CD4-positive, CD25-positive, alpha-beta regulatory T cell (primary cell): ENCODE data around the gene PRKAG3. TPM values are rescaled to one million over a fixed set of nuclear protein-coding genes. Genes with fewer than 3 reads are reported as not detected.

Source experiments
- ATAC-seq, 2 donors: fragments of 150-1000 bp; cut with Tn5 transposase; one replicate each; pipeline ENCODE4 v1.10.0; 2021; ENCODE audit warnings: low read depth in 2 of 2, moderate number of reproducible peaks in 2 of 2, moderate library complexity in 1 of 2
- DNase-seq, 3 donors: peaks; one replicate each; pipeline versions ENCODE4 v3.0.0 to v3.0.0-alpha.2; 2012 to 2022; ENCODE audit warnings: mixed read lengths in 1 of 3
- H3K27ac ChIP-seq: one replicate; pipeline ENCODE4 v1.7.0; 2013; ENCODE audit warnings: mild to moderate bottlenecking, low read length; ENCODE audit not compliant: insufficient read depth, poor library complexity, severe bottlenecking
- H3K27me3 ChIP-seq: one replicate; pipeline ENCODE4 v1.7.0; 2013; ENCODE audit warnings: low read length; ENCODE audit not compliant: control insufficient read depth, insufficient read depth
- H3K36me3 ChIP-seq: one replicate; pipeline ENCODE4 v1.7.0; 2013; ENCODE audit warnings: mild to moderate bottlenecking, low read length, moderate library complexity; ENCODE audit not compliant: control insufficient read depth, insufficient read depth
- H3K4me1 ChIP-seq: 2 replicates; pipeline ENCODE4 v1.7.0; 2013; ENCODE audit warnings: mild to moderate bottlenecking, low read length; ENCODE audit not compliant: insufficient read depth, control insufficient read depth, poor library complexity, severe bottlenecking
- H3K4me3 ChIP-seq: one replicate; pipeline ENCODE4 v1.7.0; 2013; ENCODE audit warnings: low read depth, mild to moderate bottlenecking, low read length, moderate library complexity
- H3K9me3 ChIP-seq, 2 experiments: 1 replicate in 1 of 2; 2 replicates in 1 of 2; pipeline ENCODE4 v1.7.0; 2013; ENCODE audit warnings: low read length in 2 of 2, mild to moderate bottlenecking in 1 of 2, moderate library complexity in 1 of 2; ENCODE audit not compliant: control insufficient read depth in 2 of 2
- H3K27ac Mint-ChIP-seq, 3 donors: one replicate each; pipeline ENCODE4 v1.8.0; 2020 to 2022; ENCODE audit warnings: mild to moderate bottlenecking in 3 of 3, mixed read lengths in 3 of 3, moderate library complexity in 2 of 3
- H3K27me3 Mint-ChIP-seq: one replicate; pipeline ENCODE4 v1.8.0; 2022; ENCODE audit warnings: mild to moderate bottlenecking, mixed read lengths
- H3K36me3 Mint-ChIP-seq: one replicate; pipeline ENCODE4 v1.8.0; 2020; ENCODE audit warnings: mixed read lengths
- H3K4me1 Mint-ChIP-seq, 4 donors: one replicate each; pipeline ENCODE4 v1.8.0; 2020 to 2022; ENCODE audit warnings: mixed read lengths in 4 of 4, mild to moderate bottlenecking in 1 of 4
- H3K4me3 Mint-ChIP-seq, 4 donors: one replicate each; pipeline ENCODE4 v1.8.0; 2020 to 2022; ENCODE audit warnings: mild to moderate bottlenecking in 4 of 4, mixed read lengths in 4 of 4, moderate library complexity in 3 of 4
- H3K9me3 Mint-ChIP-seq, 7 donors: one replicate each; pipeline ENCODE4 v1.8.0; 2020 to 2022; ENCODE audit warnings: mixed read lengths in 7 of 7, mild to moderate bottlenecking in 3 of 7, moderate library complexity in 2 of 7
- polyA plus RNA-seq, 4 donors: library from polyadenylated mRNA; unstranded; fragments of 300-500 nt; fragmentation: Illumina TruSeq; gene quantifications; one replicate each; pipeline ENCODE4 v1.2.3, GENCODE V29; 2021
- total RNA-seq: library from RNA; stranded (reverse); gene quantifications from one replicate; pipeline ENCODE4 v1.2.3, GENCODE V29; 2022

Gene PRKAG3
- total and polyA plus RNA-seq, 5 donors from 2014 or later: not detected

GRCh38 chr2:218832520-218832919 lies 917 bp upstream of the PRKAG3 start:
- Mint-ChIP-seq H3K36me3 (no peaks in the 10 kb centered on the region), H3K27ac (no peak overlapping the region), H3K9me3 (peaks cover 0 to 10% (median 2%) of the 10 kb centered on the region in 7 donors), H3K4me3 (no peak overlapping the region), H3K27me3 (peaks cover 36% of the 10 kb centered on the region), H3K4me1 (no peaks in the 10 kb centered on the region)
- H3K4me1 ChIP-seq: no peaks in the 10 kb centered on the region
- DNase-seq (no peak), ATAC-seq (no peak)
- no peak overlapping the region for H3K27ac ChIP-seq
- H3K36me3 ChIP-seq: no peaks in the 10 kb centered on the region
- H3K4me3 ChIP-seq: no peak overlapping the region
- H3K27me3 ChIP-seq: peaks cover 8% of the 10 kb centered on the region
- H3K9me3 ChIP-seq: peaks cover 3 to 4% of the 10 kb centered on the region in 2 experiments

GRCh38 chr2:218832081-218832480 lies 478 bp upstream of the PRKAG3 start:
- ATAC-seq: no peak
- no peak overlapping the region for H3K27ac ChIP-seq
- H3K36me3 Mint-ChIP-seq: no peaks in the 10 kb centered on the region
- H3K4me1 Mint-ChIP-seq: no peaks in the 10 kb centered on the region
- H3K9me3 ChIP-seq: peaks cover 0 to under 1% of the 10 kb centered on the region in 2 experiments
- H3K36me3 ChIP-seq: no peaks in the 10 kb centered on the region
- peaks cover 31% of the 10 kb centered on the region for H3K27me3 Mint-ChIP-seq
- H3K4me3 Mint-ChIP-seq: no peak overlapping the region
- no peak overlapping the region for H3K4me3 ChIP-seq
- peaks cover 0 to 6% (median 0%) of the 10 kb centered on the region in 7 donors for H3K9me3 Mint-ChIP-seq
- no peaks in the 10 kb centered on the region for H3K4me1 ChIP-seq
- peaks cover 6% of the 10 kb centered on the region for H3K27me3 ChIP-seq
- H3K27ac Mint-ChIP-seq: no peak overlapping the region
- no peak for DNase-seq

- no peak overlapping the region for H3K4me3 Mint-ChIP-seq
- ATAC-seq (no peak), DNase-seq (no peak)
- Histone ChIP-seq H3K4me1 (no peaks in the 10 kb centered on the region), H3K4me3 (no peak overlapping the region), H3K27me3 (peaks cover 5% of the 10 kb centered on the region), H3K36me3 (no peaks in the 10 kb centered on the region), H3K9me3 (no peaks in the 10 kb centered on the region), H3K27ac (no peak overlapping the region)
- H3K27ac Mint-ChIP-seq: no peak overlapping the region
- H3K9me3 Mint-ChIP-seq: no peaks in the 10 kb centered on the region
- H3K36me3 Mint-ChIP-seq: no peaks in the 10 kb centered on the region
- H3K4me1 Mint-ChIP-seq: no peaks in the 10 kb centered on the region
- peaks cover 25% of the 10 kb centered on the region for H3K27me3 Mint-ChIP-seq
These were observed 887 bp downstream of the PRKAG3 start for GRCh38 chr2:218830526-218831306.

- no peak overlapping the region for H3K4me3 ChIP-seq
- Mint-ChIP-seq H3K4me3 (no peak overlapping the region), H3K9me3 (no peaks in the 10 kb centered on the region), H3K4me1 (no peaks in the 10 kb centered on the region), H3K27me3 (peaks cover 25% of the 10 kb centered on the region), H3K36me3 (no peaks in the 10 kb centered on the region), H3K27ac (no peak overlapping the region)
- no peaks in the 10 kb centered on the region for H3K36me3 ChIP-seq
- no peaks in the 10 kb centered on the region for H3K4me1 ChIP-seq
- DNase-seq: no peak
- ATAC-seq: no peak
- no peaks in the 10 kb centered on the region for H3K27me3 ChIP-seq
- no peak overlapping the region for H3K27ac ChIP-seq
- no peaks in the 10 kb centered on the region for H3K9me3 ChIP-seq
These were observed 1.6 kb downstream of the PRKAG3 start for GRCh38 chr2:218829868-218830451.

GRCh38 chr2:218828477-218828778 lies 3.2 kb downstream of the PRKAG3 start:
- Histone ChIP-seq H3K4me3 (no peak overlapping the region), H3K36me3 (no peaks in the 10 kb centered on the region), H3K9me3 (no peaks in the 10 kb centered on the region), H3K27me3 (no peaks in the 10 kb centered on the region), H3K4me1 (no peaks in the 10 kb centered on the region), H3K27ac (no peak overlapping the region)
- no peak for DNase-seq
- no peak overlapping the region for H3K27ac Mint-ChIP-seq
- ATAC-seq: no peak
- H3K4me1 Mint-ChIP-seq: no peaks in the 10 kb centered on the region
- peaks cover 17% of the 10 kb centered on the region for H3K27me3 Mint-ChIP-seq
- no peaks in the 10 kb centered on the region for H3K9me3 Mint-ChIP-seq
- H3K36me3 Mint-ChIP-seq: no peaks in the 10 kb centered on the region
- no peak overlapping the region for H3K4me3 Mint-ChIP-seq

- Histone ChIP-seq H3K36me3 (no peaks in the 10 kb centered on the region), H3K9me3 (no peaks in the 10 kb centered on the region), H3K4me1 (no peaks in the 10 kb centered on the region), H3K27ac (no peak overlapping the region), H3K27me3 (no peaks in the 10 kb centered on the region), H3K4me3 (no peak overlapping the region)
- DNase-seq (no peak), ATAC-seq (no peak)
- no peaks in the 10 kb centered on the region for H3K9me3 Mint-ChIP-seq
- H3K27ac Mint-ChIP-seq: no peak overlapping the region
- peaks cover 17% of the 10 kb centered on the region for H3K27me3 Mint-ChIP-seq
- no peaks in the 10 kb centered on the region for H3K36me3 Mint-ChIP-seq
- H3K4me3 Mint-ChIP-seq: no peak overlapping the region
- H3K4me1 Mint-ChIP-seq: no peaks in the 10 kb centered on the region
These were observed 3.7 kb downstream of the PRKAG3 start for GRCh38 chr2:218827701-218828476.

GRCh38 chr2:218826791-218827190 lies 4.8 kb downstream of the PRKAG3 start:
- H3K4me3 Mint-ChIP-seq: no peak overlapping the region
- ATAC-seq: no peak
- no peaks in the 10 kb centered on the region for H3K27me3 ChIP-seq

More at GRCh38 chr2:218826791-218827190, 4.8 kb downstream of the PRKAG3 start:
- Mint-ChIP-seq H3K4me1 (no peaks in the 10 kb centered on the region), H3K9me3 (no peaks in the 10 kb centered on the region), H3K27me3 (peaks cover 17% of the 10 kb centered on the region), H3K27ac (no peak overlapping the region), H3K36me3 (no peaks in the 10 kb centered on the region)
- no peaks in the 10 kb centered on the region for H3K9me3 ChIP-seq
- H3K4me3 ChIP-seq: no peak overlapping the region
- DNase-seq: no peak
- no peaks in the 10 kb centered on the region for H3K4me1 ChIP-seq
- no peaks in the 10 kb centered on the region for H3K36me3 ChIP-seq
- H3K27ac ChIP-seq: no peak overlapping the region
